ENCODE results near the gene PSMC3. TPM values are rescaled to one million over a fixed set of nuclear protein-coding genes. Genes with fewer than 3 reads are reported as not detected.

PSMC3 gene
- total and polyA plus RNA-seq, 10 donors = 59.7 to 105 (median 71.7) TPM

DNA sequence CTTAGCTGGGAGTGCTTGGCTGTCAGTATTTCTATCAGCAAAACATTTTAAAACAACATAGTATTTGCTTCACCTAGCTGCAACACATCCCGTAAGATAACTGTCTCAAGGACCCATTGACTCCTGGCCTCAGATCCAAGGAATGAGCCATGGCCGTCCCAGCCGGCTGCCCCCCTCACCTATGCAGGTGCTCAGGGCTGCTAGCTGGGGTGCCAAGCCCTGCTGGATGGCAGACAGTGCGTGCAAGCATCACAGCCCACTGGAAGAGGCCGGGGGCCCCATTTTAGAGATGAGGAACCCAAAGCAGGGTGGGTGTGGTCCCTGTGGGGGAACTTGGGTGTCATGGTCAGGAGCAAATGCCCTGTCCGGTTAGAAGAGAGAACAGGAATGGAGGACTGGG lies 8.5 kb downstream of the PSMC3 start:
- Histone ChIP-seq H3K4me3 (no peak overlapping the region), H3K36me3 (peaks cover 0 to 100% (median 79%) of the 10 kb centered on the region in 6 donors), H3K4me1 (peaks cover 0 to 19% (median 7%) of the 10 kb centered on the region in 6 donors), H3K27ac (peak overlapping the region in 2 of 8 donors; percentile 5 to 38), H3K27me3 (replicated peaks in 1 of 7) (no peaks in the 10 kb centered on the region), H3K9me3 (no peaks in the 10 kb centered on the region)
- 78 to 95% (median 89%) methylated on average over 6 of the region's 6 CpGs for WGBS, 5 donors
- no peak for DNase-seq
- intact Hi-C loops (cut with DNase I; ENCODE audit: low total_unique reads) = no loop called here
- TF ChIP-seq, protein P1, sequence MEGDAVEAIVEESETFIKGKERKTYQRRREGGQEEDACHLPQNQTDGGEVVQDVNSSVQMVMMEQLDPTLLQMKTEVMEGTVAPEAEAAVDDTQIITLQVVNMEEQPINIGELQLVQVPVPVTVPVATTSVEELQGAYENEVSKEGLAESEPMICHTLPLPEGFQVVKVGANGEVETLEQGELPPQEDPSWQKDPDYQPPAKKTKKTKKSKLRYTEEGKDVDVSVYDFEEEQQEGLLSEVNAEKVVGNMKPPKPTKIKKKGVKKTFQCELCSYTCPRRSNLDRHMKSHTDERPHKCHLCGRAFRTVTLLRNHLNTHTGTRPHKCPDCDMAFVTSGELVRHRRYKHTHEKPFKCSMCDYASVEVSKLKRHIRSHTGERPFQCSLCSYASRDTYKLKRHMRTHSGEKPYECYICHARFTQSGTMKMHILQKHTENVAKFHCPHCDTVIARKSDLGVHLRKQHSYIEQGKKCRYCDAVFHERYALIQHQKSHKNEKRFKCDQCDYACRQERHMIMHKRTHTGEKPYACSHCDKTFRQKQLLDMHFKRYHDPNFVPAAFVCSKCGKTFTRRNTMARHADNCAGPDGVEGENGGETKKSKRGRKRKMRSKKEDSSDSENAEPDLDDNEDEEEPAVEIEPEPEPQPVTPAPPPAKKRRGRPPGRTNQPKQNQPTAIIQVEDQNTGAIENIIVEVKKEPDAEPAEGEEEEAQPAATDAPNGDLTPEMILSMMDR (IDR thresholded peaks at IDR 0.05 in 8 of 11, conservative IDR thresholded peaks at IDR 0.05 in 3 of 11) = no peak
- no peak for TF ChIP-seq POLR2A (IDR thresholded peaks at IDR 0.05)
- TF ChIP-seq POLR2AphosphoS5 (IDR thresholded peaks at IDR 0.05) = peak in 2 of 3 donors; percentile 12 to 62

DNA sequence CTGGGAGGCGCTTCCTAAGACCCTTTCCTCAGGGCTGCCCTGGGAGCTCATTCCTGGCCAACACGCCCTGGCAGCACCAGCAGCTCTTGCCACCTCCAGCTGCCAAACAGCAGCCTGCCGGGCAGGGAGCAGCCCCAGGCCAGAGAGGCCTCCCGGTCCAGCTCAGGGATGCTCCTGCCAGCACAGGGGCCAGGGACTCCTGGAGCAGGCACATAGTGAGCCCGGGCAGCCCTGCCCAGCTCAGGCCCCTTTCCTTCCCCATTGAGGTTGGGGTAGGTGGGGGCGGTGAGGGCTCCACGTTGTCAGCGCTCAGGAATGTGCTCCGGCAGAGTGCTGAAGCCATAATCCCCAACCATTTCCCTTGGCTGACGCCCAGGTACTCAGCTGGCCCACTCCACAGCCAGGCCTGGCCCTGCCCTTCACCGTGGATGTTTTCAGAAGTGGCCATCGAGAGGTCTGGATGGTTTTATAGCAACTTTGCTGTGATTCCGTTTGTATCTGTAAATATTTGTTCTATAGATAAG lies 10.2 kb downstream of the PSMC3 start:
- H3K36me3 ChIP-seq = peaks cover 0 to 98% (median 65%) of the 10 kb centered on the region in 6 donors
- no peak overlapping the region for H3K4me3 ChIP-seq
- TF ChIP-seq POLR2AphosphoS5 (IDR thresholded peaks at IDR 0.05) = peak; percentile 44 to 70 (median 47)
- TF ChIP-seq POLR2A (IDR thresholded peaks at IDR 0.05) = no peak
- DNase-seq = no peak
- intact Hi-C loops (cut with DNase I; ENCODE audit: low total_unique reads) = no loop called here
- peak overlapping the region in 6 of 8 donors; percentile 35 to 73 (median 50) for H3K27ac ChIP-seq
- no peaks in the 10 kb centered on the region for H3K27me3 ChIP-seq (replicated peaks in 1 of 7)
- peaks cover 0 to 32% (median 17%) of the 10 kb centered on the region in 6 donors for H3K4me1 ChIP-seq
- no peaks in the 10 kb centered on the region for H3K9me3 ChIP-seq
- WGBS, 5 donors = 44 to 65% (median 48%) methylated on average over 7 to 13 of the region's 13 CpGs

DNA sequence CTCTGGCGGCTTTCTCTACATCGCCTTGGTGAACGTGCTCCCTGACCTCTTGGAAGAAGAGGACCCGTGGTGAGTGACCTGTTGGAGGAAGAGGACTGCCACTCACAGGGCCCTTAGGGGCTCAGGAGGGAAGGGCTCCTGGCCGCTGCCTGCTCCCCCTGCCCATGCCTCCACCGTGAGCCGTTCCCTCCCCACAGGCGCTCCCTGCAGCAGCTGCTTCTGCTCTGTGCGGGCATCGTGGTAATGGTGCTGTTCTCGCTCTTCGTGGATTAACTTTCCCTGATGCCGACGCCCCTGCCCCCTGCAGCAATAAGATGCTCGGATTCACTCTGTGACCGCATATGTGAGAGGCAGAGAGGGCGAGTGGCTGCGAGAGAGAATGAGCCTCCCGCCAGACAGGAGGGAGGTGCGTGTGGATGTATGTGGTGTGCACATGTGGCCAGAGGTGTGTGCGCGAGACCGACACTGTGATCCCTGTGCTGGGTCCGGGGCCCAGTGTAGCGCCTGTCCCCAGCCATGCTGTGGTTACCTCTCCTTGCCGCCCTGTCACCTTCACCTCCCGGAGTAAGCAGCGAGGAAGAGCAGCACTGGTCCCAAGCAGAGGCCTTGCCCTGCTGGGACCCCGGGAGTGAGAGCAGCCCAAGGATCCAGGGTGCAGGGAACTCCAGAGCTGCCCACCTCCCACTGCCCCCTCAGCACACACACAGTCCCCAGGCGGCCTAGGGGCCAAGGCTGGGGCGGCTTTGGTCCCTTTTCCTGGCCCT lies 11.0 kb downstream of the PSMC3 start:
- 85 to 92% (median 90%) methylated on average over 24 to 31 of the region's 31 CpGs for WGBS, 5 donors
- Histone ChIP-seq H3K4me1 (peaks cover under 1 to 39% (median 21%) of the 10 kb centered on the region in 6 donors), H3K4me3 (no peak overlapping the region), H3K27me3 (replicated peaks in 1 of 7) (no peaks in the 10 kb centered on the region), H3K36me3 (peaks cover 0 to 98% (median 58%) of the 10 kb centered on the region in 6 donors), H3K27ac (peak overlapping the region in 5 of 8 donors; percentile 35 to 73 (median 54)), H3K9me3 (no peaks in the 10 kb centered on the region)
- TF ChIP-seq POLR2AphosphoS5 (IDR thresholded peaks at IDR 0.05) = peak in 1 of 3 donors; percentile 50
- TF ChIP-seq, protein P1 (IDR thresholded peaks at IDR 0.05 in 8 of 11, conservative IDR thresholded peaks at IDR 0.05 in 3 of 11) = no peak
- intact Hi-C loops (cut with DNase I; ENCODE audit: low total_unique reads) = no loop called here
- no peak for DNase-seq

DNA sequence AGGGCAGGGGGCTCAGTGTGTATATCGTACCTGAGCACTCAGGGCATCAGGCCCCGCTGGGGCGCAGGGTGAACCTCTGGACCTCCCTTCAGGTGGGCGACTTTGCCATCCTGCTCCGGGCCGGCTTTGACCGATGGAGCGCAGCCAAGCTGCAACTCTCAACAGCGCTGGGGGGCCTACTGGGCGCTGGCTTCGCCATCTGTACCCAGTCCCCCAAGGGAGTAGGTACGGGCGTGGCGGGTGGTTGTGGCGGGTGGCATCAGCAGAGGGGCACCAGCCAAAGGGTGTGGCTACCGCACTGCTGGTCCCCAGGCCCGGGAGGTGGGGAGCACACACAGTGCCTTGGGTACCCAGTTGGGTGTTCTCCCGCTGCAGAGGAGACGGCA lies 11.6 kb downstream of the PSMC3 start:
- intact Hi-C loops (cut with DNase I; ENCODE audit: low total_unique reads) = no loop called here
- no peak for DNase-seq

More for the DNA sequence above, 11.6 kb downstream of the PSMC3 start:
- H3K9me3 ChIP-seq = no peaks in the 10 kb centered on the region
- no peaks in the 10 kb centered on the region for H3K27me3 ChIP-seq (replicated peaks in 1 of 7)
- 86 to 100% (median 93%) methylated on average over 1 to 19 of the region's 19 CpGs for WGBS, 5 donors
- peaks cover 3 to 45% (median 27%) of the 10 kb centered on the region in 6 donors for H3K4me1 ChIP-seq
- TF ChIP-seq POLR2AphosphoS5 (IDR thresholded peaks at IDR 0.05) = peak in 1 of 3 donors; percentile 20
- TF ChIP-seq, protein P1 (IDR thresholded peaks at IDR 0.05 in 8 of 11, conservative IDR thresholded peaks at IDR 0.05 in 3 of 11) = no peak
- H3K27ac ChIP-seq = no peak overlapping the region
- H3K4me3 ChIP-seq = no peak overlapping the region
- peaks cover 0 to 95% (median 52%) of the 10 kb centered on the region in 6 donors for H3K36me3 ChIP-seq

Measured in spleen (tissue), 11 donors.